SKM-1 (cell line): ENCODE data around the gene ZBTB17.
"Not testable (repeated sequence)": the region's sequence is repeated elsewhere in the genome, so short reads cannot be mapped to it uniquely, and the experiment has no call there.

Experiments used
- DNase-seq: peaks from one replicate; lab custom pipeline; 2025; ENCODE audit not compliant: unreplicated experiment; lab: John Stamatoyannopoulos, UW

ZBTB17 gene

DNA sequence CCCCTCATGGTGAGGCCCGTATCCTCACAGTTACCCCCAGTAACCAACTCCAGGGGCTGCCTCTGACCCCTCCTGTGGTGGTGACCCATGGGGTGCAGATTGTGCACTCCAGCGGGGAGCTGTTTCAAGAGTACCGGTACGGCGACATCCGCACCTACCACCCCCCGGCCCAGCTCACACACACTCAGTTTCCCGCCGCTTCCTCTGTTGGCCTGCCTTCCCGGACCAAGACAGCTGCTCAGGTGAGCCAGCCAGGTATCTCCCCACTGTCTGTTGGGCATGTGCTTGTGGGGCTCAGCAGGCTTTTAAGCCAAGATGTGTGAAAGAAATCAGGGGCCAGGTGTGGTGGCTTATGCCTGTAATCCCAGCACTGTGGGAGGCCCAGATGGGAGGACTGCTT is 39.9 kb downstream of the ZBTB17 start:
- DNase-seq = no peak

DNA sequence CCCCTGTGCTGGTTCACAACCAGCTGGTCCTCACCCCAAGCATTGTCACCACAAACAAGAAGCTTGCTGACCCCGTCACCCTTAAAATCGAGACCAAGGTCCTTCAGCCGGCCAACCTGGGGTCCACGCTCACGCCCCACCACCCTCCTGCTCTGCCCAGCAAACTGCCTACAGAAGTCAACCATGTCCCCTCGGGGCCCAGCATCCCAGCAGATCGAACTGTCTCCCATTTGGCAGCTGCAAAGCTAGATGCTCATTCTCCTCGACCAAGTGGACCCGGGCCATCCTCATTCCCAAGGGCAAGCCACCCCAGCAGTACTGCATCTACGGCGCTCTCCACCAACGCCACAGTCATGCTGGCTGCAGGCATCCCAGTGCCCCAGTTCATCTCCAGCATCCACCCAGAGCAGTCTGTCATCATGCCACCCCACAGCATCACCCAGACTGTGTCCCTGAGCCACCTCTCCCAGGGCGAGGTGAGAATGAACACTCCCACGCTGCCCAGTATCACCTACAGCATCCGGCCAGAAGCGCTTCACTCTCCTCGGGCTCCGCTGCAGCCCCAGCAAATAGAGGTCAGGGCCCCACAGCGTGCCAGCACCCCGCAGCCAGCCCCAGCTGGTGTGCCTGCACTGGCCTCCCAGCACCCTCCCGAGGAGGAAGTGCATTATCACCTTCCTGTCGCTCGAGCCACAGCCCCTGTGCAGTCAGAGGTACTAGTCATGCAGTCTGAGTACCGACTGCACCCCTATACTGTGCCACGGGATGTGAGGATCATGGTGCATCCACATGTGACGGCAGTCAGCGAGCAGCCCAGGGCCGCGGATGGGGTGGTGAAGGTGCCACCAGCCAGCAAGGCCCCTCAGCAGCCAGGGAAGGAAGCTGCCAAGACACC is 40.6 kb downstream of the ZBTB17 start:
- DNase-seq = no peak

DNA sequence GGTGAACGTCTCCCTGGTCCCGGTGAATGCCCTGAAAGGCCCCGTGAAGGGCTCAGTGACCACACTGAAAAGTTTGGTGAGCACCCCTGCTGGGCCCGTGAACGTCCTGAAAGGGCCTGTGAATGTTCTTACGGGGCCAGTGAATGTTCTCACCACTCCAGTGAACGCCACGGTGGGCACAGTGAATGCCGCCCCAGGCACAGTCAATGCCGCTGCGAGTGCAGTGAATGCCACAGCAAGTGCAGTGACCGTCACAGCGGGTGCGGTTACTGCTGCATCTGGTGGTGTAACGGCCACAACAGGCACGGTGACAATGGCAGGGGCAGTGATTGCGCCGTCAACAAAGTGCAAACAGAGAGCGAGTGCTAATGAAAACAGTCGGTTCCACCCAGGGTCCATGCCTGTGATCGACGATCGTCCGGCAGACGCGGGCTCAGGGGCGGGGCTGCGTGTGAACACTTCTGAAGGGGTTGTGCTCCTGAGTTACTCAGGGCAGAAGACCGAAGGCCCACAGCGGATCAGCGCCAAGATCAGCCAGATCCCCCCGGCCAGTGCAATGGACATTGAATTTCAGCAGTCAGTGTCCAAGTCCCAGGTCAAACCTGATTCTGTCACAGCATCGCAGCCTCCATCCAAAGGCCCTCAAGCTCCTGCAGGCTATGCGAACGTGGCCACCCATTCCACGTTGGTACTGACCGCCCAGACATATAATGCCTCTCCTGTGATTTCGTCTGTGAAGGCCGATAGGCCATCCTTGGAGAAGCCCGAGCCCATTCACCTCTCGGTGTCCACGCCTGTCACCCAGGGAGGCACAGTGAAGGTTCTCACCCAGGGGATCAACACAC is 41.5 kb downstream of the ZBTB17 start:
- no peak for DNase-seq

DNA sequence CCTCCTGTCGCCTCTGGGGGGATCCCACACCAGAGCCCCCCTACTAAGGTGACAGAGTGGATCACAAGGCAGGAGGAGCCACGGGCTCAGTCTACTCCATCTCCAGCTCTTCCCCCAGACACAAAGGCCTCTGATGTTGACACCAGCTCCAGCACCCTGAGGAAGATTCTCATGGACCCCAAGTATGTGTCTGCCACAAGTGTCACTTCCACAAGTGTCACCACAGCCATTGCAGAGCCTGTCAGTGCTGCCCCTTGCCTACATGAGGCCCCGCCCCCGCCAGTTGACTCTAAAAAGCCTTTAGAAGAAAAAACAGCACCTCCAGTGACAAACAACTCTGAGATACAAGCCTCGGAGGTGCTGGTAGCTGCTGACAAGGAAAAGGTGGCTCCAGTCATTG is 42.2 kb downstream of the ZBTB17 start:
- DNase-seq = no peak

DNA sequence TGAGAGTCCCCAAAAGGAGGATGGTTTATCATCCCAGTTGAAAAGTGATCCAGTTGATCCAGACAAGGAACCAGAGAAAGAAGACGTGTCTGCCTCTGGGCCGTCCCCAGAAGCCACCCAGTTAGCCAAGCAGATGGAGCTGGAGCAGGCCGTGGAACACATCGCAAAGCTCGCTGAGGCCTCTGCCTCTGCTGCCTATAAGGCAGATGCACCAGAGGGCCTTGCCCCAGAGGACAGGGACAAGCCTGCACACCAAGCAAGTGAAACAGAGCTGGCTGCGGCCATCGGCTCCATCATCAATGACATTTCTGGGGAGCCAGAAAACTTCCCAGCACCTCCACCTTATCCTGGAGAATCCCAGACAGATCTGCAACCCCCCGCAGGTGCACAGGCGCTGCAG is 43.3 kb downstream of the ZBTB17 start:
- no peak for DNase-seq

DNA sequence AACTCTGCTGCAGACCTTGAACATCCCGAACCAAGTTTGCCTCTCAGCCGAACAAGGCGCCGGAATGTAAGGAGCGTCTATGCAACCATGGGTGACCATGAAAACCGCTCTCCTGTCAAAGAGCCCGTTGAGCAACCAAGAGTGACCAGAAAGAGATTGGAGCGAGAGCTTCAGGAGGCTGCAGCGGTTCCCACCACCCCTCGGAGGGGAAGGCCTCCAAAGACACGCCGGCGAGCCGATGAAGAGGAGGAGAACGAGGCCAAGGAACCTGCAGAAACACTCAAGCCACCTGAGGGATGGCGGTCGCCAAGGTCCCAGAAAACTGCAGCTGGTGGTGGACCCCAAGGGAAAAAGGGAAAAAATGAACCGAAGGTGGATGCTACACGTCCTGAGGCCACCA is 44.0 kb downstream of the ZBTB17 start:
- no peak for DNase-seq

DNA sequence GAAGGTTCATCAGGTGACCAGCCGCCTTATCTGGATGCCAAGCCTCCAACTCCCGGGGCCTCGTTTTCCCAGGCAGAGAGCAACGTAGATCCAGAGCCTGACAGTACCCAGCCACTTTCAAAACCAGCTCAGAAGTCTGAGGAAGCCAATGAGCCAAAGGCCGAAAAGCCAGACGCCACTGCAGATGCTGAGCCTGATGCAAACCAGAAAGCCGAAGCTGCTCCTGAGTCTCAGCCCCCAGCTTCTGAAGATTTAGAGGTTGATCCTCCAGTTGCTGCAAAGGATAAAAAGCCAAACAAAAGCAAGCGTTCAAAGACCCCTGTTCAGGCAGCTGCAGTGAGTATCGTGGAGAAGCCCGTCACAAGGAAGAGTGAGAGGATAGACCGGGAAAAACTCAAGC is 44.5 kb downstream of the ZBTB17 start:
- no peak for DNase-seq

DNA sequence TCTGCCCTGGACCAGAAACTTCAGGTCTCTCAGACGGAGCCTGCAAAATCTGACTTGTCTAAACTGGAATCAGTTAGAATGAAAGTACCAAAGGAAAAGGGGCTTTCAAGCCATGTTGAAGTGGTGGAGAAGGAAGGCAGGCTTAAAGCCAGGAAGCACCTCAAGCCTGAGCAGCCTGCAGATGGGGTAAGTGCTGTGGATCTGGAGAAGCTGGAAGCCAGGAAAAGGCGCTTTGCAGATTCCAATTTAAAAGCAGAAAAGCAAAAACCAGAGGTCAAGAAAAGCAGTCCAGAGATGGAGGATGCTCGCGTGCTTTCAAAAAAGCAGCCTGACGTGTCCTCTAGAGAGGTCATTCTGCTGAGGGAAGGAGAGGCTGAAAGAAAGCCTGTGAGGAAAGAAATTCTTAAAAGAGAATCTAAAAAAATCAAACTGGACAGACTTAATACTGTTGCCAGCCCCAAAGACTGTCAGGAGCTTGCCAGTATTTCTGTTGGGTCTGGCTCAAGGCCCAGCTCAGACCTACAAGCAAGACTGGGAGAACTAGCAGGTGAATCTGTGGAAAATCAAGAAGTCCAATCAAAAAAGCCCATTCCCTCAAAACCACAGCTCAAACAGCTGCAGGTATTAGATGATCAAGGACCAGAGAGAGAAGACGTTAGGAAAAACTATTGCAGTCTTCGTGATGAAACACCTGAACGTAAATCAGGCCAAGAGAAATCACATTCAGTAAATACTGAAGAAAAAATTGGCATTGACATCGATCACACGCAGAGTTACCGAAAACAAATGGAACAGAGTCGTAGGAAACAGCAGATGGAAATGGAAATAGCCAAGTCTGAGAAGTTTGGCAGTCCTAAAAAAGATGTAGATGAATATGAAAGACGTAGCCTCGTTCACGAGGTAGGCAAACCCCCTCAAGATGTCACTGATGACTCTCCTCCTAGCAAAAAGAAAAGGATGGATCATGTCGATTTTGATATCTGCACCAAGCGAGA is 46.6 kb downstream of the ZBTB17 start:
- DNase-seq = no peak

DNA sequence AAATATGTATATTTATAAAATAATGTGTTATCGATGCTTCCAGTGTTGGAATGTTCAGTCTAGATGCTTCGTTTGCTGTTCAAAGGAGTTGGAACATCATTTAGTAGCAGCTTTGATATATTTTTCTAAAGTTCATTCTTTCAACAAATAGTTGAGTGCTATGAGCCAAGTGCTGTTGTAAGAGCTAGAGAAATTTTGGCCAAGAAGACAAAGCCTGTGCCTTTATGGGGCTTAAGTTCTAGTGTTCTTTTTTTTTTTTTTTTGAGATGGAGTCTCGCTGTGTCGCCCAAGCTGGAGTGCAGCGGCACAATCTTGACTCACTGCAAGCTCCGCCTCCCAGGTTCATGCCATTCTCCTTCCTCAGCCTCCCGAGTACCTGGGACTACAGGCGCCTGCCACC is 49.5 kb downstream of the ZBTB17 start:
- DNase-seq = not testable (repeated sequence)

DNA sequence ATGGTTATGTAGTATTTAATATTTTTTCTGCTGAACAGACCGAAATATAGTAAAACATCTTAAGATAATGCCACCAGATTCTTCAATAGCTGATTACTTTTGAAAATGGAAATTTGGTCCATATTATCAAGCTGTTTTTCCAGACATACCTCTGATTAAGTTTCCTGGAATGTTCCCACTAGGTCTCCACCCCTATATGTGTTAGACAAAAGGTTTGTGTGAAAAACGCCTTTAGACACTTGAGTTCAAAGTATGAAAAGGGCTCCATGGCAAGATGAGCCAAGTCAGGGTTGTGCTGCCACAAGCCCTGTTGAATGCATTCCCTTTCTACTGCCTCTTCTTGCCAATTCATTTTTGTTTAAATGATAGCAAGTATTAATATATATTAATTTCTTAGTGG is 52.7 kb downstream of the ZBTB17 start:
- no peak for DNase-seq

DNA sequence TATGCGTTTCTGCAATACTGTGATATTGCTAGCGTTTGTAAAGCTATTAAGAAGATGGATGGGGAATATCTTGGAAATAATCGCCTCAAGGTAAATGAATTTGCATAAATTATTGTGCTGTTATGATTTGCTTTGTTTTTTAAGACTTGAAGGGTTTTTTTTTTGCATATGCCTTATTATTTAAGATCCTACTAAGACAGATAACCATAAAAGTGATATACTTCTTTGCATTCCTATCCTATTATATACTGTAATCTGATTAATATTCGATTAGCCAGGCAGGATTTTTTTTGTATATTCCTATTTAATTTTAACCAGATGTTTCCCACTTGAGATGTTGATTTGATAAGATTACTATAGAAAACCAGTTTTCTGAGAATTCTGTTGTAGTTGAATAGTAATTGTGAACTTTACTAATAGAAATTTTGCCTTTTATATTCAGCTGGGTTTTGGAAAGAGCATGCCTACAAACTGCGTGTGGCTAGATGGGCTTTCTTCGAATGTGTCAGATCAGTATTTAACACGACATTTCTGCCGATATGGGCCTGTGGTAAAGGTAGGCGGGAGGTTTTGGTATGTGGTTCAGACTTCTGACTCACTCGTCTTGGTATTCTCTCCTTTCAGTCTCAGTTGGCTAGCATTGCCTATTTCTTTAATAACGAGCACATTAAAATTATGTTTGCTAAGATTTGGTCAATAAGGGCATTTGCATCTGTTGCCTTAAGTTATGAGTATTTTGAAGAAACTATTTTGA is 56.8 kb downstream of the ZBTB17 start:
- no peak for DNase-seq

DNA sequence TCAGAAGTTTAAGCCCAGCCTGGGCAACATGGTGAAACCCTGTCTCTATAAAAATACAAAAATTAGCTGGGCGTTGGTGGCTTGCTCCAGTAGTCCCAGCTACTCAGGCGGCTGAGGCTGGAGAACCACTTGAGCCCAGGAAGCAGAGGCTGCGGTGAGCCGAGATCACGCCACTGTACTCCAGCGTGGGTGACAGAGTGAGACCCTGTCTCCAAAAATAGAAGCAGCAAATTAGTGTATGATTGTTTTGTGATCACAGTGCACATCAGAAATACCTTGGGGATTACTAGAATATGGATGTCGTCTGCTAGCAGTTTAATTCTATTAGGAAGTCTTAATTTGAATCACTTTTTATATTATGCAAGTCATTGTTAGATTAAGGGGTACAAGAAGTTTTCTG is 59.0 kb downstream of the ZBTB17 start:
- no peak for DNase-seq

DNA sequence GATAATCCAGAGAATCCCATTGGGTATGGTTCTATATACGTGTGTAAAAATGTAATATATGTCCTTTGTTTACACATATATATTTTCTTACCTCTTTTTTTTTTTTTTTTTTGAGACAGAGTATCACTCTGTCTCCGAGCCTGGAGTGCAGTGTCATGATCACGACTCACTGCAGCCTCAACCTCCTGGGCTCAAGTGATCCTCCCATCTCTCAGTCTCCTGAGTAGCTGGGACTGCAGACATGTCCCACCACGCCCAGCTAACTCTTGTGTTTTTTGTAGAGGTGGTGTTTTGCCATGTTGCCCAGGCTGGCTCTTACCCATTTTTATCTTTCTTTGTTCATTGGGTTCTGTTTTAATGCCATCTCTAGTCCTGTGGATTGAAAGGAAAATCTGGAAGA is 59.5 kb downstream of the ZBTB17 start:
- DNase-seq = no peak

DNA sequence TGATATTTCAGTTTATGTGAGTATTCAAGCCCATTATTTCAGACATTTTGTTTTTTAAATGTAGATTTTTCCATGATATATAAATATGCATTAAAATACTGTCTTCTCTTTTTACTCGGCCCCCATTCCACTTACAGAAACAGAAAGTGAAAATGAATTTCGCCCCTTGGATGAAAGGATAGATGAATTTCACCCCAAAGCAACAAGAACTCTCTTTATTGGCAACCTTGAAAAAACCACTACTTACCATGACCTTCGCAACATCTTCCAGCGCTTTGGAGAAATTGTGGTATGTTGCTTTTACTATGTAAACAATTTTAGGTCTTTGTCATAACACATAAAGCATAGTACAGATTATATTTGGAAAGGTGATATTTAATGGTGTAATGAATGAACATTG is 59.9 kb downstream of the ZBTB17 start:
- no peak for DNase-seq

DNA sequence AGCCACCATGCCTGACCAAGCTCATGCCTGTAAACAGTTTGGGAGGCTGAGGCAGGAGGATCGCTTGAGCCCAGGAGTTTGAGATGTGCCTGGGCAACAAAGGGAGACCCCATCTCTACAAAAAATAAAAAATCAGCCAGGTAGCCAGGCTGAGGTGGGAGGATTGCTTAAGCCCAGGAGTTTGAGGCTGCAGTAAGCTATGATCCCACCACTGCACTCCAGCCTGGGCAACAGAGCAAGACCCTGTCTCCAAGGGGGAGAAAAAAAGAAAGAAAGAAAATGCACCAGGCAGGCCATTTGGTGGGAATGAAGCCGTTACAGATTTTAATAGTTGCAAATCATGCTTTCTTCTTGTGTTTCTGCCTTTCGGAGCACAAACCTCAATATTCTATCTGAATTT is 62.3 kb downstream of the ZBTB17 start:
- not testable (repeated sequence) for DNase-seq

DNA sequence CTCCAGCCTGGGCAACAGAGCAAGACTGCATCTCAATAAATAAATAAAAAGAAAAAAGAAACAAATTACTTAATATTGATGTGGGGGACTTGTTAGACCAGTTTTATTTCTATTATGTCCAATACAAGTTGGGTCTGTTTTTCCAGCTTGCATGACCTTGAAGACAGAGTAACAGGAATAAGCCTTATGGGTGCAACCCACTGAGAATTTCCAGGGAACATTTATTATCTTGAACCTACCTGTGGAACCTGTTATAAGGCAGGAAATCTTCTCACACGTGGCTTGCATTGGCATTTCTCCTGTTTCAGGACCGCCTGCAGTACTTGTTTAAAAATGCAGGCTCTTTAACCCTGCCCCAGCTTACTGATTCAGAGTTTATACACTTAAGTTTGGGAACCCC is 64.0 kb downstream of the ZBTB17 start:
- no peak for DNase-seq

DNA sequence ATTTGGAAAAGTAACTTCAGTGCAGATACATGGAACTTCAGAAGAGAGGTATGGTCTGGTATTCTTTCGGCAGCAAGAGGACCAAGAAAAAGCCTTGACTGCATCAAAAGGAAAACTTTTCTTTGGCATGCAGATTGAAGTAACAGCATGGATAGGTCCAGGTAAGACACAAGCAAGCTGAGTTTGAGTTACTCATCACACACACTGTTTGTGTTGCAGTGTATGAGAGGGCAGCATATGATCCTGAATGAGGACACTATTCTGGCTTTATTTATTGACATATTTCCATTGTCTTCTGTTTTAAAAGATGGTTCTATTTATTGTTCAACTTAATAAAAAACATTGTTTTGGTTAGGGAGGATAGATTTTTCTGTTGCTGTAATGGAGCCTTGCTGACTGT is 64.8 kb downstream of the ZBTB17 start:
- DNase-seq = no peak

DNA sequence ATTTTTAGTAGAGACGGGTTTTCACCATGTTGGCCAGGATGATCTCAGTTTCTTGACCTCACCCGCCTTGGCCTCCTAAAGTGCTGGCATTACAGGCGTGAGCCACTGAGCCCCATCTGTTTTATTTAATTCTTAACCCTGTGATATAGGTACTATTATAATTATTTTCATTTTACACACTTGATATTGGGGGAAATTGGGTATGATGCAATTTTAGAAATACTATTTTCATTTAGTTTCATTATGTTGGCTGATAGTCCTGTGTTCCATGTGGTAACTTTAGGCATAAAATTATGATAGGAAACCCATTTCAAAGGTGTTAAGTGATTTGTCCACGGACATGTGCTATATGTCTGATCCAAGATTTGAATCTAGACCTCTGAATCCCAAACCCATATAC is 67.3 kb downstream of the ZBTB17 start:
- no peak for DNase-seq

DNA sequence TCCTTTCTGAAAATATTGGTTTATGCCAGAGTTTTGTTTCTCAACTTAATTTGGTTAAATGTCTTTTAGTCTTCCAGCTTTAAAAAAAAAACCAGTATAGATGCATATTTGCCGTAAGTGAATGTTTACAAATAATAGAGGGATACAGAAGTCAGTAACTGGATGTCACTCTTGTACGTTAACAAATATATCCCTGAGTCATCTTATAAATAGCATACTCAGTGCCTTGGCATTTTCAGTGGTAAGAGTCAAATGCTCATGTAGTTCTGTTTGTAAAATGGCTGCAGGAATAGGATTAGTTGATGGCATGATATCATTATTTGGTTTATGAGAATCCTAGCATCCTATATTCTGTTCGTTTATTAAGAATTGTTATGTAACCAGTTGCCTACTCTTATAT is 73.0 kb downstream of the ZBTB17 start:
- DNase-seq = no peak

DNA sequence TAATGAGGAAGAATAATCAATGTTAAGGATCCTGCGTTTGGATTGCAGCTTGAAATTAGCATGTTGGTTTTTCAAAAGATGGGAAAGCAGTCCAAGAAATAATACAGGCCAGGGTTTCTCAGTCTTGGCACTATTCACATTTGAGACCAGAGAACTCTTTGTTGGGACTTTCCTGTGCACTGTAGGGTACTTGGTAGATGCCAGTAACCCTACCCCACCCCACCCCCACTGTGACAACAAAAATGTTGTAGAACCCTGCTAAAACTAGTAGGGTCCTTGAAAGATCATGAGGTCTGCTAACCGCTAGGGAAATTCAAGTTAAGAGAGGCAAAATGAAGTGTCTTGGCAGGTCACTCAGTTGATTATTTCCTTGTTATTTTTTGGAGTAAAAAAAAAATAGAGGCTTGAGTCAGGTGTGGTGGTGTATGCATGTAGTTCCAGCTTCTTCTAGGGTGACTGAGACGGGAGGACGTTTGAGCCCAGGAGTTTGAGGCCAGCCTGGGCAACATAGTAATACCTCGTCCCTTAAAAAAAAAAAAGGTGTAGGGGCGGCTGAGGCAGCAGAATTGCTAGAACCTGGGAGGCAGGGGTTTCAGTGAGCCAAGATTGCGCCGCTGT is 75.1 kb downstream of the ZBTB17 start:
- no peak for DNase-seq
